Breast epithelium (tissue), 3 donors: ENCODE data around the gene TMEM214.

Source experiments
- CTCF ChIP-seq, 3 donors: fragments of 450-650 bp; IDR thresholded peaks; one replicate each; pipeline ENCODE4 v1.5.1; 2016 to 2017; ENCODE audit warnings: antibody characterized with exemption in 3 of 3, mild to moderate bottlenecking in 3 of 3, moderate library complexity in 3 of 3
- POLR2A ChIP-seq: fragments of 450-650 bp; IDR thresholded peaks from one replicate; pipeline ENCODE4 v1.6.1; 2016; ENCODE audit warnings: antibody characterized with exemption, mild to moderate bottlenecking, moderate library complexity
- POLR2AphosphoS5 ChIP-seq, 3 donors: sonication (generic); formaldehyde crosslinking; IDR thresholded peaks; one replicate each; pipeline ENCODE4 v1.6.1; 2017; ENCODE audit warnings: antibody characterized with exemption in 3 of 3

DNA sequence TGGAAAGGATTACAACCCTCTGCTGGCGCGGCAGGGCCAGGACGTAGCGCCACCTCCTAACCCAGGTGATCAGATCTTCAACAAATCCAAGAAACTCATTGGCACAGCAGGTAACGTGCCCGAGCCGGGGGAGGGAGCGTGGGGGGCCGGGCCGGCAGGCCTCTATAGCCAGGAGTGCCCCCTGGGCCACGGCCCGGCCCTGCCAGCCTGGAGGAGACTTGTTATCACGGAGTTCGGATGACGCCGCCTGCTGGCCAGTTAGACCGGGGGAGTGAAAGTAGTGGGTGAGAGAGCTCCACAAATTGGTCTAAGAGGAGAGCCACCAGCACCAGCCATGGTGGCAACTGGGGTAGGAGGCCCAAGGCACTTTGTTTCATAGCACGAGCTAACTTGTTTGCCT is 8.6 kb upstream of the TMEM214 start:
- TF ChIP-seq CTCF (IDR thresholded peaks at IDR 0.05): no peak
- TF ChIP-seq POLR2AphosphoS5 (IDR thresholded peaks at IDR 0.05): no peak
- TF ChIP-seq POLR2A: no peak
